UCSD-AML1 (cell line): ENCODE data around the gene CBFA2T3.

ENCODE experiments used
- DNase-seq: peaks from one replicate; lab custom pipeline; 2025; ENCODE audit not compliant: unreplicated experiment; lab: John Stamatoyannopoulos, UW

CBFA2T3 gene

GRCh38 chr16:88940862-88941817, 35.9 kb downstream of the CBFA2T3 start:
- DNase-seq: peak; percentile 37

- DNase-seq: peak; percentile 47
Measured at GRCh38 chr16:88939972-88940861, 36.8 kb downstream of the CBFA2T3 start.

GRCh38 chr16:88939245-88939971, 37.6 kb downstream of the CBFA2T3 start:
- no peak for DNase-seq

GRCh38 chr16:88938777-88939244, 38.2 kb downstream of the CBFA2T3 start:
- DNase-seq: no peak

GRCh38 chr16:88938119-88938776, 38.8 kb downstream of the CBFA2T3 start:
- no peak for DNase-seq

- DNase-seq: no peak
Measured at GRCh38 chr16:88937206-88937621, 39.8 kb downstream of the CBFA2T3 start.

GRCh38 chr16:88936556-88937205, 40.3 kb downstream of the CBFA2T3 start:
- peak; percentile 87 for DNase-seq

GRCh38 chr16:88936008-88936555, 40.9 kb downstream of the CBFA2T3 start:
- DNase-seq: peak; percentile 33

- DNase-seq: no peak
Measured at GRCh38 chr16:88934066-88934667, 42.8 kb downstream of the CBFA2T3 start.

GRCh38 chr16:88932929-88933328, 44.1 kb downstream of the CBFA2T3 start:
- no peak for DNase-seq

GRCh38 chr16:88931936-88932335, 45.1 kb downstream of the CBFA2T3 start:
- DNase-seq: no peak

GRCh38 chr16:88931373-88931900, 45.6 kb downstream of the CBFA2T3 start:
- DNase-seq: no peak

- no peak for DNase-seq
Measured at GRCh38 chr16:88930716-88931115, 46.3 kb downstream of the CBFA2T3 start.

GRCh38 chr16:88929091-88929445, 47.9 kb downstream of the CBFA2T3 start:
- DNase-seq: no peak

GRCh38 chr16:88928405-88929090, 48.5 kb downstream of the CBFA2T3 start:
- no peak for DNase-seq

GRCh38 chr16:88927661-88928060, 49.3 kb downstream of the CBFA2T3 start:
- DNase-seq: no peak

GRCh38 chr16:88927010-88927409, 50.0 kb downstream of the CBFA2T3 start:
- no peak for DNase-seq

GRCh38 chr16:88926374-88926990, 50.5 kb downstream of the CBFA2T3 start:
- no peak for DNase-seq
